WTC11 (cell line): Measurements from ENCODE around the gene MICA.

Experiments used
- AFF4 ChIP-seq: sonication (generic); formaldehyde crosslinking; IDR thresholded peaks from 2 replicates; pipeline ENCODE4 v1.8.1; 2023; ENCODE audit warnings: mild to moderate bottlenecking, missing genetic modification reagents, borderline replicate concordance
- ATF1 ChIP-seq: sonication (generic); formaldehyde crosslinking; IDR thresholded peaks from 2 replicates; pipeline ENCODE4 v1.8.1; 2023; ENCODE audit warnings: mild to moderate bottlenecking, moderate library complexity, missing genetic modification reagents
- ATF3 ChIP-seq: sonication (generic); formaldehyde crosslinking; conservative IDR thresholded peaks from 2 replicates; pipeline ENCODE4 v1.8.1; 2022; ENCODE audit warnings: mild to moderate bottlenecking, missing genetic modification reagents
- CDX4 ChIP-seq: fragments of 250-450 bp; sonication (Bioruptor Pico); IDR thresholded peaks from 2 replicates; pipeline ENCODE4 v1.9.0; 2021; ENCODE audit warnings: moderate library complexity, mild to moderate bottlenecking, inconsistent platforms, borderline replicate concordance
- CTCF ChIP-seq: fragments of 200-600 bp; IDR thresholded peaks from 2 replicates; pipeline ENCODE4 v1.8.0; 2022; ENCODE audit warnings: antibody characterized with exemption
- FOXP4 ChIP-seq: sonication (generic); formaldehyde crosslinking; IDR thresholded peaks from 2 replicates; pipeline ENCODE4 v1.8.0; 2022; ENCODE audit warnings: mild to moderate bottlenecking, missing genetic modification reagents
- KAT7 ChIP-seq: sonication (generic); formaldehyde crosslinking; IDR thresholded peaks from 2 replicates; pipeline ENCODE4 v1.8.1; 2023; ENCODE audit warnings: missing genetic modification reagents, mild to moderate bottlenecking, borderline replicate concordance
- NR2C2 ChIP-seq: sonication (generic); formaldehyde crosslinking; IDR thresholded peaks from 2 replicates; pipeline ENCODE4 v1.8.0; 2022; ENCODE audit warnings: mild to moderate bottlenecking, missing genetic modification reagents
- OVOL2 ChIP-seq: fragments of 250-450 bp; sonication (Bioruptor Pico); IDR thresholded peaks from 2 replicates; pipeline ENCODE4 v1.9.0; 2021; ENCODE audit warnings: mild to moderate bottlenecking, borderline replicate concordance
- TEAD4 ChIP-seq: sonication (generic); formaldehyde crosslinking; IDR thresholded peaks from 2 replicates; pipeline ENCODE4 v1.8.0; 2022; ENCODE audit warnings: mild to moderate bottlenecking, missing genetic modification reagents
- ZBTB21 ChIP-seq: sonication (generic); formaldehyde crosslinking; IDR thresholded peaks from 2 replicates; pipeline ENCODE4 v1.8.1; 2023; ENCODE audit warnings: mild to moderate bottlenecking, missing genetic modification reagents, borderline replicate concordance
- ZNF232 ChIP-seq: sonication (generic); formaldehyde crosslinking; IDR thresholded peaks from 2 replicates; pipeline ENCODE4 v1.8.0; 2022; ENCODE audit warnings: mild to moderate bottlenecking, missing genetic modification reagents
- TF ChIP-seq, protein P1 (sequence below): sonication (generic); formaldehyde crosslinking; IDR thresholded peaks from 2 replicates; pipeline ENCODE4 v1.8.1; 2022; ENCODE audit warnings: missing genetic modification reagents, borderline replicate concordance

DNA sequence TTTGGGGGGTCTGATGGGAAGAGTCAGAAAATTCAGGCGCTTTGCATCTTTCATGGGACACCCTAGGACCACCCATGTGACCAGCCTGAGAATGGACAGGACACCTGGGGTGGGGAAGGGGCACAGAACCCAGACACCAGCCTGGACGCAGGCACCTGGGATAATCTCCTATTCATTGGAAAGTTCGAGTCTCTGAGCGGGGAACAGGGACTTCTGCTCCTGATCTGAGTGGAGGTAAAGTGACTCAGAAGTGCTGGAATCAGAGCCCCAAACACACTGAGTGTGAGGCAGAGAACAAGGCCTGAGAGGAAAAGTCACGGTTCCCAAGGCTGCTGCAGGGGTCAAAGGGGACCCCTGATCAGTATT lies 47.8 kb upstream of the MICA start:
- TF ChIP-seq CTCF (no peak), FOXP4 (CRISPR knock-in tag) (no peak), AFF4 (CRISPR knock-in tag) (no peak), NR2C2 (CRISPR knock-in tag) (no peak), ATF1 (no peak), ZBTB21 (CRISPR knock-in tag) (no peak), ATF3 (CRISPR knock-in tag) (no peak), KAT7 (no peak), TEAD4 (CRISPR knock-in tag) (no peak), ZNF232 (CRISPR knock-in tag) (no peak), OVOL2 (CRISPR knock-in tag) (no peak), CDX4 (CRISPR knock-in tag) (no peak)
- TF ChIP-seq, protein P1, sequence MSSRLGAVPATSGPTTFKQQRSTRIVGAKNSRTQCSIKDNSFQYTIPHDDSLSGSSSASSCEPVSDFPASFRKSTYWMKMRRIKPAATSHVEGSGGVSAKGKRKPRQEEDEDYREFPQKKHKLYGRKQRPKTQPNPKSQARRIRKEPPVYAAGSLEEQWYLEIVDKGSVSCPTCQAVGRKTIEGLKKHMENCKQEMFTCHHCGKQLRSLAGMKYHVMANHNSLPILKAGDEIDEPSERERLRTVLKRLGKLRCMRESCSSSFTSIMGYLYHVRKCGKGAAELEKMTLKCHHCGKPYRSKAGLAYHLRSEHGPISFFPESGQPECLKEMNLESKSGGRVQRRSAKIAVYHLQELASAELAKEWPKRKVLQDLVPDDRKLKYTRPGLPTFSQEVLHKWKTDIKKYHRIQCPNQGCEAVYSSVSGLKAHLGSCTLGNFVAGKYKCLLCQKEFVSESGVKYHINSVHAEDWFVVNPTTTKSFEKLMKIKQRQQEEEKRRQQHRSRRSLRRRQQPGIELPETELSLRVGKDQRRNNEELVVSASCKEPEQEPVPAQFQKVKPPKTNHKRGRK = no peak
